ENCODE measurements around the gene MRPS21. TPM values are rescaled to one million over a fixed set of nuclear protein-coding genes. Genes with fewer than 3 reads are reported as not detected.
"Not testable (repeated sequence)": the region's sequence is repeated elsewhere in the genome, so short reads cannot be mapped to it uniquely, and the experiment has no call there.

Gene MRPS21
- total and polyA plus RNA-seq, 2 donors, result 33.6 to 68.5 TPM

DNA sequence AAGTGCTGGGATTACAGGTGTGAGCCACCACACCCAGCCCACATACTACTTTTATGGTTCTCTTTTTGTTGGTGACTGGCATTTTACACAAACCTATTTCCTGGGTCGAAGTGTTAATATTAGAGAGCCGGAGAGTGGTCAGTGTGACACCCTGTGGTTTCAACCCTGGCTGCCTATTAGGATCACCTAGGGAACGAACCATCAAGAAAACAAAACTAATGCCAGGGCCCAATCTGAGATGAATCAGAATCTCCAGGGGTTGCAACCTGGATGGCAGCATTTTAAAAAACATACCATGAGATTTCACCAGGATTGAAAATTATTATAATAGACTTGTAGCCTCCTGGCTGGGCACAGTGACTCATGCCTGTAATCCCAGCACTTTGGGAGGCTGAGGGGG is 6.1 kb downstream of the MRPS21 start:
- WGBS, result 96% methylated on average over 3 of the region's 3 CpGs
- H3K27ac ChIP-seq (ENCODE audit: low read depth), result no peak overlapping the region

GRCh38 chr1:150302338-150302737 is 8.7 kb downstream of the MRPS21 start:
- no peak overlapping the region for H3K27ac ChIP-seq (ENCODE audit: low read depth)
- 86% methylated on average over 6 of the region's 6 CpGs for WGBS
- no peak overlapping the region for H3K4me3 ChIP-seq (ENCODE audit: low read depth, low read length)
- peaks cover 2% of the 10 kb centered on the region for H3K36me3 ChIP-seq (ENCODE audit: insufficient read depth)
- DNase-seq (ENCODE audit: extremely low spot score), result no peak
- H3K4me1 ChIP-seq (ENCODE audit: insufficient read depth), result no peaks in the 10 kb centered on the region

More for the DNA sequence above, 6.1 kb downstream of the MRPS21 start:
- peaks cover 2% of the 10 kb centered on the region for H3K36me3 ChIP-seq (ENCODE audit: insufficient read depth)
- DNase-seq (ENCODE audit: extremely low spot score), result no peak
- no peaks in the 10 kb centered on the region for H3K4me1 ChIP-seq (ENCODE audit: insufficient read depth)
- H3K4me3 ChIP-seq (ENCODE audit: low read depth, low read length), result no peak overlapping the region

DNA sequence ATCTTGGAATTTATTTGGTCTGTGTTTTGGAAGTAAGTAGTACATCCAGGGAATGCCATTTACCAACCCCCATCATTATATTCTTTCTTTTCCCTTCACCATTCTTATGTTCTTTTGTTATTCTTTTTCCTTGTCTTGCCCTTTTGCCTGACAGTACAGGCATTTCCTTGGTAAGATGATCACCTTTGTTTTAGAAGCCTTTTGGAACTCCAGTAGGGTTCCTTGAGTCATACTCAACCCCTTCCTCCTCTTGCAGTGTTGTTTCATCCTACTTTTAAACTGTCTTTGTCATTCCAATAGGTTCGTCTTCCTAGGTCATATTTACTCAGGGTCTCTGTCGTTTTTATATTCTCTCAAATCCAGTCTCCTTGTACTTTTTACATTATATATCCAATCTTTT is 9.2 kb downstream of the MRPS21 start:
- whole genome bisulfite sequencing, result 81% methylated on average over 2 of the region's 2 CpGs

GRCh38 chr1:150308585-150308984 is 14.9 kb downstream of the MRPS21 start:
- not testable (repeated sequence) for H3K27ac ChIP-seq (ENCODE audit: low read depth); H3K4me3 ChIP-seq (ENCODE audit: low read depth, low read length); H3K36me3 ChIP-seq (ENCODE audit: insufficient read depth); H3K4me1 ChIP-seq (ENCODE audit: insufficient read depth); DNase-seq (ENCODE audit: extremely low spot score)
- WGBS, result 95% methylated on average over 9 of the region's 9 CpGs

More for the DNA sequence above, 9.2 kb downstream of the MRPS21 start:
- Histone ChIP-seq H3K4me3 (ENCODE audit: low read depth, low read length) (no peak overlapping the region), H3K27ac (ENCODE audit: low read depth) (no peak overlapping the region), H3K36me3 (ENCODE audit: insufficient read depth) (peaks cover 2% of the 10 kb centered on the region), H3K4me1 (ENCODE audit: insufficient read depth) (no peaks in the 10 kb centered on the region)
- DNase-seq (ENCODE audit: extremely low spot score), result no peak

- Histone ChIP-seq H3K4me3 (ENCODE audit: low read depth, low read length) (no peak overlapping the region), H3K4me1 (ENCODE audit: insufficient read depth) (no peaks in the 10 kb centered on the region), H3K36me3 (ENCODE audit: insufficient read depth) (no peaks in the 10 kb centered on the region), H3K27ac (ENCODE audit: low read depth) (no peak overlapping the region)
- 78% methylated on average over 10 of the region's 10 CpGs for WGBS
- DNase-seq (ENCODE audit: extremely low spot score), result no peak
These were observed 16.3 kb downstream of the MRPS21 start for GRCh38 chr1:150309758-150310508.

DNA sequence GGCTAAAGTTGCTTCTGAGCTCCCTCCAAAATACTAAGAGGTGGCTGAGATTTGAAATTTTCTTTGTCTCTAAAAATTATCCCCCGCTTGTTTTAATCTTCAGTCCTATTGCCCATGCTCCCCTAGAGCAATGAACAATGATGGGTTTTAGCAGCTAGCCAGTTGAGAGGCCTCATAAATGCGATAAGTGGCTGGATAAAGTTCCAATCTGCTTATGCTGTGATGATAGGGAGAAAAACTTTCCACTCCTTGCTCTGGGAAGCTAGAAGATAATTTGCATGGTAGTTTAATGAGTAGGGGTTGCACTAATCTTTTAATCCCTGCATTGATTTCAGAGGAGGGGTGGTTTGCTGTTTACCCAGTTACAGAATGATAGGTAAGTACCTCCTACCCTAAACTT is 18.1 kb downstream of the MRPS21 start:
- Histone ChIP-seq H3K36me3 (ENCODE audit: insufficient read depth) (no peaks in the 10 kb centered on the region), H3K4me1 (ENCODE audit: insufficient read depth) (no peaks in the 10 kb centered on the region)
- 89% methylated on average over 2 of the region's 2 CpGs for WGBS

DNA sequence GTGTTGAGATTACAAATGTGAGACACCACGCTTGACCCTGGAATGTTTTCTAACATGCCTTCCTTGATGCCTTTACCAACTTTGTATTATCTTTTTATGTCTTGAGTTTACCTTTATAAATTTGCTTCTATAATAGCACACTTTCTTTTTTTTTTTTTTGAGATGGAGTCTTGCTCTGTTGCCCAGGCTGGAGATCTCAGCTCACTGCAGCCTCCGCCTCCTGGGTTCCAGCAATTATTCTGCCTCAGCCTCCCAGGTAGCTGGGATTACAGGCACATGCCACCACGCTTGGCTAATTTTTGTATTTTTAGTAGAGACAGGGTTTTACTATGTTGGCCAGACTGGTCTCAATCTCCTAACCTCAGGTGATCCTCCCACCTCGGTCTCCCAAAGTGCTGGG is 21.0 kb downstream of the MRPS21 start:
- H3K27ac ChIP-seq (ENCODE audit: low read depth); H3K4me1 ChIP-seq (ENCODE audit: insufficient read depth); DNase-seq (ENCODE audit: extremely low spot score); H3K4me3 ChIP-seq (ENCODE audit: low read depth, low read length); H3K36me3 ChIP-seq (ENCODE audit: insufficient read depth): not testable (repeated sequence)
- WGBS, result 91% methylated on average over 4 of the region's 4 CpGs

More for the DNA sequence above, 18.1 kb downstream of the MRPS21 start:
- DNase-seq (ENCODE audit: extremely low spot score), result no peak
- Histone ChIP-seq H3K4me3 (ENCODE audit: low read depth, low read length) (no peak overlapping the region), H3K27ac (ENCODE audit: low read depth) (no peak overlapping the region)

DNA sequence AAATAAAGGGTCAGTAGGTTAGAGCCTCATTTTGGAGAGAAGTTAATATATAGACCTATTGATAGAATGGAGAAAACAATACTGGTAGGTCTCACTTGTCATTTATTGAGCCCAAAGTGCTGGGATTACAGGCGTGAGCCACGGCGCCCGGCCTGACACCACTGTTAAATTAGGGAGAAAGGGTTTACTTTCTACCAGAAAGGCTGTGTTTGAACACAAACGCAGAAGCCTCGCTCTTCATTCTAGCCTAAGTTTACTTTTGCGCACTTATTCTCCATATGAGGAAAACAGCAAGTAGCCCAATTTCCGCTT is 27.0 kb downstream of the MRPS21 start:
- Histone ChIP-seq H3K4me3 (ENCODE audit: low read depth, low read length) (peak overlapping the region; percentile 86), H3K4me1 (ENCODE audit: insufficient read depth) (peaks cover 1% of the 10 kb centered on the region), H3K36me3 (ENCODE audit: insufficient read depth) (no peaks in the 10 kb centered on the region), H3K27ac (ENCODE audit: low read depth) (no peak overlapping the region)
- WGBS, result 85% methylated on average over 8 of the region's 8 CpGs
- DNase-seq (ENCODE audit: extremely low spot score), result no peak

GRCh38 chr1:150321826-150322166 is 28.1 kb downstream of the MRPS21 start:
- peaks cover 1% of the 10 kb centered on the region for H3K4me1 ChIP-seq (ENCODE audit: insufficient read depth)
- WGBS, result under 1% methylated on average over 9 of the region's 9 CpGs
- H3K36me3 ChIP-seq (ENCODE audit: insufficient read depth), result no peaks in the 10 kb centered on the region

GRCh38 chr1:150322310-150322709 is 28.6 kb downstream of the MRPS21 start:
- no peak overlapping the region for H3K27ac ChIP-seq (ENCODE audit: low read depth)
- peaks cover 1% of the 10 kb centered on the region for H3K4me1 ChIP-seq (ENCODE audit: insufficient read depth)
- WGBS, result 85% methylated on average over 3 of the region's 3 CpGs

More at GRCh38 chr1:150321826-150322166, 28.1 kb downstream of the MRPS21 start:
- Histone ChIP-seq H3K27ac (ENCODE audit: low read depth) (peak overlapping the region; percentile 82), H3K4me3 (ENCODE audit: low read depth, low read length) (peak overlapping the region; percentile 86)
- no peak for DNase-seq (ENCODE audit: extremely low spot score)

GRCh38 chr1:150332651-150333290 is 39.1 kb downstream of the MRPS21 start:
- Histone ChIP-seq H3K27ac (ENCODE audit: low read depth) (no peak overlapping the region), H3K36me3 (ENCODE audit: insufficient read depth) (peaks cover 8% of the 10 kb centered on the region), H3K4me3 (ENCODE audit: low read depth, low read length) (no peak overlapping the region), H3K4me1 (ENCODE audit: insufficient read depth) (no peaks in the 10 kb centered on the region)
- 90% methylated on average over 7 of the region's 7 CpGs for WGBS
- DNase-seq (ENCODE audit: extremely low spot score), result no peak

More at GRCh38 chr1:150322310-150322709, 28.6 kb downstream of the MRPS21 start:
- H3K4me3 ChIP-seq (ENCODE audit: low read depth, low read length), result peak overlapping the region; percentile 86
- H3K36me3 ChIP-seq (ENCODE audit: insufficient read depth), result no peaks in the 10 kb centered on the region
- no peak for DNase-seq (ENCODE audit: extremely low spot score)

GRCh38 chr1:150346316-150346715 is 52.7 kb downstream of the MRPS21 start:
- no peak overlapping the region for H3K4me3 ChIP-seq (ENCODE audit: low read depth, low read length)
- no peak for DNase-seq (ENCODE audit: extremely low spot score)
- no peak overlapping the region for H3K27ac ChIP-seq (ENCODE audit: low read depth)
- H3K4me1 ChIP-seq (ENCODE audit: insufficient read depth), result no peaks in the 10 kb centered on the region
- peaks cover 17% of the 10 kb centered on the region for H3K36me3 ChIP-seq (ENCODE audit: insufficient read depth)
- WGBS, result 89% methylated on average over 4 of the region's 4 CpGs

DNA sequence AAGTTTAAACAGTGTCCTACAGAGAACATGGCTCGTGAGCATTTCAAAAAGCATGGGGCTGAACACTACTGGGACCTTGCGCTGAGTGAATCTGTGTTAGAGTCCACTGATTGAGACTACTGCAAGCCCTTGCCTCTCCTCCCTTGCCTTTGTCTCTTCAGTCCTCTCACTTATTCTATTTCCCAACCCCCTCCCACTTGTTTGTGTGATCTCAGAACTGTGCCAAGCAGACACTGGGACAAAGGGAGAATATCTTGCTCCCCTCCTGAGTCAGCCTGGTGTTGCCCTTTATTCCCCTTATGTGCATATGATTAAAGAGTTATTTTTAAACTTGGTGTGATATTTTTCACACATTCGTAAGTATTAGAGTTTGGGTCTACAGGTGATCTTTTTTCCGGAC is 59.2 kb downstream of the MRPS21 start:
- WGBS, result 94% methylated on average over 4 of the region's 4 CpGs
- H3K4me3 ChIP-seq (ENCODE audit: low read depth, low read length), result no peak overlapping the region
- H3K27ac ChIP-seq (ENCODE audit: low read depth), result no peak overlapping the region
- peaks cover 9% of the 10 kb centered on the region for H3K36me3 ChIP-seq (ENCODE audit: insufficient read depth)
- DNase-seq (ENCODE audit: extremely low spot score), result no peak
- H3K4me1 ChIP-seq (ENCODE audit: insufficient read depth), result no peaks in the 10 kb centered on the region
